ENCODE measurements around the gene IFIH1. TPM values are rescaled to one million over a fixed set of nuclear protein-coding genes. Genes with fewer than 3 reads are reported as not detected.

IFIH1 gene
- total RNA-seq, 1 donor from 2014 or later = 6.6 TPM

GRCh38 chr2:162258169-162258568 lies 60.3 kb downstream of the IFIH1 start:
- TF ChIP-seq CTCF (IDR thresholded peaks at IDR 0.05; ENCODE audit: unreplicated experiment) = no peak
- DNase-seq (ENCODE audit: low spot score, unreplicated experiment) = no peak
- no peaks in the 10 kb centered on the region for H3K27me3 Mint-ChIP-seq
- no peaks in the 10 kb centered on the region for H3K9me3 Mint-ChIP-seq (ENCODE audit: low read depth)
- no peaks in the 10 kb centered on the region for H3K36me3 Mint-ChIP-seq (ENCODE audit: insufficient read depth)
- H3K27ac Mint-ChIP-seq = no peak overlapping the region
- H3K4me3 Mint-ChIP-seq (ENCODE audit: low read depth) = no peak overlapping the region
- no peaks in the 10 kb centered on the region for H3K4me1 Mint-ChIP-seq (ENCODE audit: low read depth)

- Mint-ChIP-seq H3K9me3 (ENCODE audit: low read depth) (no peaks in the 10 kb centered on the region), H3K36me3 (ENCODE audit: insufficient read depth) (no peaks in the 10 kb centered on the region), H3K4me1 (ENCODE audit: low read depth) (no peaks in the 10 kb centered on the region), H3K27me3 (no peaks in the 10 kb centered on the region), H3K4me3 (ENCODE audit: low read depth) (no peak overlapping the region), H3K27ac (no peak overlapping the region)
- no peak for DNase-seq (ENCODE audit: low spot score, unreplicated experiment)
- TF ChIP-seq CTCF (IDR thresholded peaks at IDR 0.05; ENCODE audit: unreplicated experiment) = no peak
These were observed 61.1 kb downstream of the IFIH1 start for GRCh38 chr2:162257425-162257824.

GRCh38 chr2:162256591-162256991 lies 61.9 kb downstream of the IFIH1 start:
- DNase-seq (ENCODE audit: low spot score, unreplicated experiment) = no peak
- no peaks in the 10 kb centered on the region for H3K36me3 Mint-ChIP-seq (ENCODE audit: insufficient read depth)

GRCh38 chr2:162254236-162254871 lies 64.1 kb downstream of the IFIH1 start:
- no peak for TF ChIP-seq CTCF (IDR thresholded peaks at IDR 0.05; ENCODE audit: unreplicated experiment)
- Mint-ChIP-seq H3K36me3 (ENCODE audit: insufficient read depth) (no peaks in the 10 kb centered on the region), H3K27me3 (no peaks in the 10 kb centered on the region), H3K9me3 (ENCODE audit: low read depth) (no peaks in the 10 kb centered on the region), H3K27ac (no peak overlapping the region), H3K4me3 (ENCODE audit: low read depth) (no peak overlapping the region), H3K4me1 (ENCODE audit: low read depth) (no peaks in the 10 kb centered on the region)
- no peak for DNase-seq (ENCODE audit: low spot score, unreplicated experiment)

More at GRCh38 chr2:162256591-162256991, 61.9 kb downstream of the IFIH1 start:
- no peak overlapping the region for H3K4me3 Mint-ChIP-seq (ENCODE audit: low read depth)
- H3K9me3 Mint-ChIP-seq (ENCODE audit: low read depth) = no peaks in the 10 kb centered on the region
- no peak overlapping the region for H3K27ac Mint-ChIP-seq
- H3K4me1 Mint-ChIP-seq (ENCODE audit: low read depth) = no peaks in the 10 kb centered on the region
- no peaks in the 10 kb centered on the region for H3K27me3 Mint-ChIP-seq
- TF ChIP-seq CTCF (IDR thresholded peaks at IDR 0.05; ENCODE audit: unreplicated experiment) = no peak

GRCh38 chr2:162253435-162253834 lies 65.0 kb downstream of the IFIH1 start:
- H3K27me3 Mint-ChIP-seq = no peaks in the 10 kb centered on the region

More at GRCh38 chr2:162253435-162253834, 65.0 kb downstream of the IFIH1 start:
- no peak for DNase-seq (ENCODE audit: low spot score, unreplicated experiment)
- Mint-ChIP-seq H3K4me3 (ENCODE audit: low read depth) (no peak overlapping the region), H3K9me3 (ENCODE audit: low read depth) (no peaks in the 10 kb centered on the region), H3K27ac (no peak overlapping the region), H3K36me3 (ENCODE audit: insufficient read depth) (no peaks in the 10 kb centered on the region), H3K4me1 (ENCODE audit: low read depth) (no peaks in the 10 kb centered on the region)
- no peak for TF ChIP-seq CTCF (IDR thresholded peaks at IDR 0.05; ENCODE audit: unreplicated experiment)
